GM12878 (cell line): ENCODE results near the gene ATP6V0A1. TPM values are rescaled to one million over a fixed set of nuclear protein-coding genes. Genes with fewer than 3 reads are reported as not detected.

Experiments
- ATAC-seq: fragments of 200-7000 bp; cut with Tn5 transposase; 3 replicates; pipeline ENCODE4 v1.9.1; 2020; ENCODE audit warnings: mild to moderate bottlenecking, moderate library complexity
- BruUV-seq: library from RNA; stranded (reverse); fragments of 400-500 nt; replicated peaks from 2 replicates; lab custom pipeline; 2021; lab: Mats Ljungman, UMichigan
- CTCF ChIA-PET: fragments of 300-600 bp; sonication (Branson Sonifier 250); formaldehyde crosslinking; extraction: SDS; loops from one replicate; lab custom pipeline; 2021; ENCODE audit warnings: inconsistent platforms; lab: Yijun Ruan, JAX
- POLR2A ChIA-PET: fragments of 350-600 bp; formaldehyde crosslinking; extraction: SDS; loops from one replicate; lab custom pipeline; 2021; ENCODE audit warnings: inconsistent platforms; lab: Charles Lee
- RAD21 ChIA-PET: fragments of 300-600 bp; sonication (Branson Sonifier 250); formaldehyde crosslinking; loops from one replicate; lab custom pipeline; 2023; ENCODE audit warnings: antibody characterized with exemption; ENCODE audit not compliant: unreplicated experiment; lab: Charles Lee
- SMC1A ChIA-PET: fragments of 300-600 bp; sonication (Branson Sonifier 250); formaldehyde crosslinking; loops from one replicate; lab custom pipeline; 2023; ENCODE audit not compliant: unreplicated experiment, uncharacterized antibody; lab: Charles Lee
- DNase-seq: peaks from one replicate; pipeline ENCODE4 v3.0.0-alpha.2; 2011; ENCODE audit warnings: low read depth, low spot score
- FAIRE-seq: peaks from 3 replicates; lab custom pipeline; 2011; peaks lifted over from hg19 to GRCh38; lab: Jason Lieb, UNC
- H2AFZ ChIP-seq: 2 replicates; pipeline ENCODE4 v1.6.0; 2011; ENCODE audit warnings: low read depth, low read length, control low read depth; ENCODE audit not compliant: control insufficient read depth
- H3K27ac ChIP-seq: 2 replicates; pipeline ENCODE4 v1.5.1; 2011; ENCODE audit warnings: control low read depth; ENCODE audit not compliant: control insufficient read depth, insufficient read depth
- H3K27me3 ChIP-seq, 2 experiments: replicated peaks in 1 of 2; 2 replicates each; pipeline versions ENCODE4 v1.6.0 to v1.6.1; 2011; ENCODE audit warnings: low read length in 1 of 2; ENCODE audit not compliant: control insufficient read depth in 2 of 2, insufficient read depth in 2 of 2
- H3K36me3 ChIP-seq, 2 experiments: 2 replicates each; pipeline ENCODE4 v1.5.1; 2011; ENCODE audit warnings: low read length in 1 of 2; ENCODE audit not compliant: control insufficient read depth in 2 of 2, insufficient read depth in 2 of 2
- H3K4me1 ChIP-seq: 2 replicates; pipeline ENCODE4 v1.6.1; 2011; ENCODE audit warnings: mild to moderate bottlenecking, low read length, moderate library complexity, mixed read lengths; ENCODE audit not compliant: control insufficient read depth, insufficient read depth
- H3K4me2 ChIP-seq: 2 replicates; pipeline ENCODE4 v1.6.0; 2011; ENCODE audit warnings: control low read depth; ENCODE audit not compliant: control insufficient read depth, insufficient read depth
- H3K4me3 ChIP-seq: fragments of 200-600 bp; sonication (generic); 2 replicates; pipeline ENCODE4 v1.5.1; 2016
- H3K79me2 ChIP-seq: 2 replicates; pipeline ENCODE4 v1.6.0; 2011; ENCODE audit warnings: low read length; ENCODE audit not compliant: control insufficient read depth, insufficient read depth
- H3K9ac ChIP-seq: 2 replicates; pipeline ENCODE4 v1.8.0; 2011; ENCODE audit warnings: low read length, control low read depth, mixed read lengths; ENCODE audit not compliant: control insufficient read depth, insufficient read depth
- H3K9me3 ChIP-seq: replicated peaks from 3 replicates; pipeline ENCODE4 v1.5.1; 2011; ENCODE audit warnings: mild to moderate bottlenecking, low read length; ENCODE audit not compliant: control insufficient read depth, insufficient read depth
- H4K20me1 ChIP-seq: 2 replicates; pipeline ENCODE4 v1.6.0; 2011; ENCODE audit not compliant: control insufficient read depth, insufficient read depth
- ESRRA ChIP-seq: IDR thresholded peaks from 2 replicates; pipeline ENCODE4 v1.6.1; 2012; ENCODE audit warnings: mild to moderate bottlenecking, low read length, improper control_type of control experiment
- JUND ChIP-seq: IDR thresholded peaks from 2 replicates; pipeline ENCODE4 v1.6.1; 2012; ENCODE audit warnings: low read depth, mild to moderate bottlenecking, low read length, improper control_type of control experiment, moderate library complexity
- PKNOX1 ChIP-seq: fragments of 450-650 bp; IDR thresholded peaks from 2 replicates; pipeline ENCODE4 v1.6.1; 2016; ENCODE audit warnings: mild to moderate bottlenecking
- POLR2A ChIP-seq: IDR thresholded peaks from 2 replicates; pipeline ENCODE4 v1.6.1; 2011; ENCODE audit warnings: low read depth, mild to moderate bottlenecking, low read length
- RELB ChIP-seq: fragments of 450-650 bp; IDR thresholded peaks from 2 replicates; pipeline ENCODE4 v1.6.1; 2017; ENCODE audit warnings: low read depth, mild to moderate bottlenecking, moderate library complexity
- YY1 ChIP-seq: IDR thresholded peaks from 2 replicates; pipeline ENCODE4 v1.6.1; 2011; ENCODE audit warnings: low read depth, mild to moderate bottlenecking, low read length
- WGBS: methylation state at CpG from one replicate; pipeline ENCODE4 v1.1.6; 2016; ENCODE audit warnings: low lambda C conversion rate; ENCODE audit not compliant: insufficient replicate concordance, insufficient coverage; ENCODE audit errors: missing lambda C conversion rate; 5-methylcytosine and 5-hydroxymethylcytosine counted together
- in situ Hi-C: fragments of 300-500 bp; cut with MboI; formaldehyde crosslinking; loops from 9 replicates; pipeline ENCODE4 v1.14.3; 2018; ENCODE audit warnings: mixed read lengths
- intact Hi-C: fragments of 100-400 bp; cut with micrococcal nuclease; formaldehyde crosslinking; loops from one replicate; pipeline ENCODE4 v1.14.2; 2022; ENCODE audit not compliant: unreplicated experiment
- polyA plus RNA-seq, 11 experiments: library from polyadenylated mRNA; depleted of rRNA in 4 of 11; unstranded in 6 of 11; stranded (reverse) in 5 of 11; fragments of >200 nt; fragmentation: Nextera tagmentation in 4 of 11; fragmentation: Illumina TruSeq in 1 of 11; extraction: Ambion mirVana in 4 of 11; extraction: Trizol in 1 of 11; gene quantifications; 1 replicate in 1 of 11; 2 replicates in 10 of 11; pipeline versions ENCODE4 v1.2.1 to v1.2.3, GENCODE V29; 2011 to 2016; ENCODE audit warnings: inconsistent platforms in 2 of 11, missing spikeins in 2 of 11, low read depth in 1 of 11
- total RNA-seq, 4 experiments: library from RNA; depleted of rRNA in 3 of 4; stranded (reverse); fragments of >200 nt in 3 of 4; fragmentation: Illumina TruSeq in 1 of 4; extraction: Trizol in 1 of 4; gene quantifications; 2 replicates each; pipeline versions ENCODE4 v1.2.1 to v1.2.3, GENCODE V29; 2013 to 2021

Gene ATP6V0A1
- total and polyA plus RNA-seq, 10 of the 15 experiments (the other 5 are each of a cell fraction or from before 2014, with no cell fraction given): 3.0 to 76.6 (median 30.9) TPM

GRCh38 chr17:42521036-42521435, 62.4 kb downstream of the ATP6V0A1 start:
- H3K4me3 ChIP-seq: no peak overlapping the region
- H3K79me2 ChIP-seq: no peaks in the 10 kb centered on the region
- no TSS peak for BruUV-seq
- H3K27me3 ChIP-seq: no peaks in the 10 kb centered on the region
- DNase-seq: no peak
- POLR2A ChIA-PET: interaction anchor here (0.6 kb wide), 1 partner anchor 70 kb away, joined by 4 read pairs; no protein-coding TSS in a partner anchor
- RAD21 ChIA-PET: interaction anchor here (0.6 kb wide), 1 partner anchor 334 kb away, joined by 3 read pairs; no protein-coding TSS in a partner anchor
- WGBS: 80% methylated on average over 8 of the region's 8 CpGs
- no peak for FAIRE-seq
- H2AFZ ChIP-seq: no peak overlapping the region
- CTCF ChIA-PET: interaction anchor here (0.8 to 10.4 kb wide), 7 partner anchors 10 to 201 kb away, joined by 3 to 120 read pairs (median 4); no protein-coding TSS in a partner anchor
- no peak overlapping the region for H3K27ac ChIP-seq
- H3K9me3 ChIP-seq: no peaks in the 10 kb centered on the region
- in situ Hi-C loops: loop anchor here (5.0 kb wide), 1 partner anchor 89 kb away; no protein-coding TSS in a partner anchor
- peaks cover 4 to 8% of the 10 kb centered on the region in 2 experiments; a peak in 3 of 4 replicates for H3K36me3 ChIP-seq
- no peak overlapping the region for H3K9ac ChIP-seq
- H4K20me1 ChIP-seq: no peaks in the 10 kb centered on the region; the same call in 1 of the 2 replicates
- intact Hi-C loops: no loop called here
- ATAC-seq: no peak
- peak; percentile 43; the same call in 1 of the 2 replicates for TF ChIP-seq PKNOX1
- TF ChIP-seq JUND: no peak
- SMC1A ChIA-PET: interaction anchor here (1.8 kb wide), 1 partner anchor 92 kb away, joined by 7 read pairs; no protein-coding TSS in a partner anchor
- H3K4me1 ChIP-seq: no peaks in the 10 kb centered on the region
- H3K4me2 ChIP-seq: no peak overlapping the region

GRCh38 chr17:42521666-42522262, 63.1 kb downstream of the ATP6V0A1 start:
- 89% methylated on average over 11 of the region's 11 CpGs for WGBS
- DNase-seq (no peak), ATAC-seq (no peak), FAIRE-seq (no peak)
- intact Hi-C loops: no loop called here
- no TSS peak for BruUV-seq
- no peak overlapping the region for H3K4me2 ChIP-seq
- CTCF ChIA-PET: interaction anchor here (1.4 to 10.4 kb wide), 3 partner anchors 84 to 118 kb away, joined by 4 to 120 read pairs (median 4); no protein-coding TSS in a partner anchor
- no peak overlapping the region for H3K4me3 ChIP-seq
- TF ChIP-seq ESRRA (no peak), RELB (no peak), YY1 (no peak), POLR2A (peak; percentile 20; the same call in 1 of the 2 replicates)
- no peaks in the 10 kb centered on the region for H3K4me1 ChIP-seq
- RAD21 ChIA-PET: no interaction called here
- H4K20me1 ChIP-seq: no peaks in the 10 kb centered on the region; the same call in 1 of the 2 replicates
- no peak overlapping the region for H2AFZ ChIP-seq
- POLR2A ChIA-PET: no interaction called here
- H3K27ac ChIP-seq: no peak overlapping the region
- H3K36me3 ChIP-seq: peaks cover 4 to 8% of the 10 kb centered on the region in 2 experiments; a peak in 3 of 4 replicates
- no peaks in the 10 kb centered on the region for H3K79me2 ChIP-seq
- no peak overlapping the region for H3K9ac ChIP-seq
- no peaks in the 10 kb centered on the region for H3K9me3 ChIP-seq
- H3K27me3 ChIP-seq: no peaks in the 10 kb centered on the region
- SMC1A ChIA-PET: interaction anchor here (1.8 kb wide), 1 partner anchor 93 kb away, joined by 7 read pairs; no protein-coding TSS in a partner anchor
- in situ Hi-C loops: loop anchor here (5.0 kb wide), 1 partner anchor 89 kb away; no protein-coding TSS in a partner anchor
